Mesenchymal stem cell (in vitro differentiated cells and primary cell): Measurements from ENCODE around the gene STRADA.

Experiments
- DNase-seq: peaks from one replicate; pipeline ENCODE4 v3.0.0-alpha.2; 2013
- H2AFZ ChIP-seq: one replicate; pipeline ENCODE4 v1.6.1; 2013; ENCODE audit warnings: low read depth, mild to moderate bottlenecking, control low read depth, inconsistent platforms, low read length, moderate library complexity
- H2AK5ac ChIP-seq: 2 replicates; pipeline ENCODE4 v1.6.1; 2013; ENCODE audit warnings: low read length, moderate library complexity, mild to moderate bottlenecking, inconsistent platforms; ENCODE audit not compliant: severe bottlenecking
- H2BK120ac ChIP-seq: one replicate; pipeline ENCODE4 v1.6.1; 2013; ENCODE audit warnings: low read depth, mild to moderate bottlenecking, inconsistent platforms, low read length, moderate library complexity
- H2BK12ac ChIP-seq, 2 experiments: one replicate each; pipeline ENCODE4 v1.6.1; 2013; ENCODE audit warnings: inconsistent platforms in 2 of 2, low read length in 2 of 2, mild to moderate bottlenecking in 2 of 2, moderate library complexity in 2 of 2, control low read depth in 1 of 2
- H2BK15ac ChIP-seq: one replicate; pipeline ENCODE4 v1.6.1; 2013; ENCODE audit warnings: mild to moderate bottlenecking, low read depth, inconsistent platforms; ENCODE audit not compliant: poor library complexity, severe bottlenecking
- H2BK5ac ChIP-seq: 2 replicates; pipeline ENCODE4 v1.6.1; 2013; ENCODE audit warnings: low read depth, mild to moderate bottlenecking, low read length, control low read depth, inconsistent platforms; ENCODE audit not compliant: poor library complexity, severe bottlenecking
- H3K14ac ChIP-seq, 2 experiments: one replicate each; pipeline ENCODE4 v1.6.1; 2013; ENCODE audit warnings: inconsistent platforms in 2 of 2, low read length in 2 of 2, control low read depth in 1 of 2, mild to moderate bottlenecking in 1 of 2, moderate library complexity in 1 of 2
- H3K18ac ChIP-seq, 2 experiments: one replicate each; pipeline ENCODE4 v1.6.1; 2013; ENCODE audit warnings: inconsistent platforms in 2 of 2, low read length in 2 of 2, control low read depth in 1 of 2, low read depth in 1 of 2, mild to moderate bottlenecking in 1 of 2
- H3K23ac ChIP-seq, 2 experiments: one replicate each; pipeline ENCODE4 v1.6.1; 2013; ENCODE audit warnings: inconsistent platforms in 2 of 2, low read length in 2 of 2, mild to moderate bottlenecking in 2 of 2, moderate library complexity in 2 of 2, control low read depth in 1 of 2
- H3K27ac ChIP-seq: 2 replicates; pipeline ENCODE4 v1.5.1; 2013; ENCODE audit warnings: mild to moderate bottlenecking, moderate library complexity, low read length, control low read depth, inconsistent platforms; ENCODE audit not compliant: poor library complexity, severe bottlenecking
- H3K27me3 ChIP-seq, 2 experiments: 2 replicates each; pipeline versions ENCODE4 v1.6.1 to v1.7.0; 2013; ENCODE audit warnings: low read length in 2 of 2, mild to moderate bottlenecking in 2 of 2, moderate library complexity in 2 of 2, control low read depth in 1 of 2, inconsistent platforms in 1 of 2; ENCODE audit not compliant: control insufficient read depth in 1 of 2, insufficient read depth in 1 of 2
- H3K36me3 ChIP-seq, 2 experiments: 2 replicates each; pipeline versions ENCODE4 v1.6.1 to v1.7.0; 2013; ENCODE audit warnings: low read length in 2 of 2, control low read depth in 1 of 2, inconsistent platforms in 1 of 2, low read depth in 1 of 2, mild to moderate bottlenecking in 1 of 2; ENCODE audit not compliant: insufficient read depth in 2 of 2, control insufficient read depth in 1 of 2
- H3K4ac ChIP-seq, 2 experiments: one replicate each; pipeline ENCODE4 v1.6.1; 2013; ENCODE audit warnings: inconsistent platforms in 2 of 2, low read length in 2 of 2, mild to moderate bottlenecking in 2 of 2, moderate library complexity in 2 of 2, control low read depth in 1 of 2, low read depth in 1 of 2
- H3K4me1 ChIP-seq: 2 replicates; pipeline ENCODE4 v1.6.1; 2013; ENCODE audit warnings: low read depth, low read length, control low read depth; ENCODE audit not compliant: control insufficient read depth, insufficient read depth
- H3K4me2 ChIP-seq: 2 replicates; pipeline ENCODE4 v1.6.1; 2013; ENCODE audit warnings: low read length, mild to moderate bottlenecking, inconsistent platforms; ENCODE audit not compliant: poor library complexity, severe bottlenecking
- H3K4me3 ChIP-seq, 2 experiments: 2 replicates each; pipeline versions ENCODE4 v1.5.1 to v1.7.0; 2013; ENCODE audit warnings: low read length in 2 of 2, mild to moderate bottlenecking in 2 of 2, control low read depth in 1 of 2, low read depth in 1 of 2; ENCODE audit not compliant: insufficient read depth in 1 of 2
- H3K79me1 ChIP-seq: replicated peaks from 2 replicates; pipeline ENCODE4 v1.6.1; 2013; ENCODE audit warnings: mild to moderate bottlenecking, control low read depth, low read length, inconsistent platforms; ENCODE audit not compliant: poor library complexity, severe bottlenecking
- H3K9ac ChIP-seq: 2 replicates; pipeline ENCODE4 v1.7.0; 2013; ENCODE audit warnings: mild to moderate bottlenecking, low read length, moderate library complexity
- H3K9me3 ChIP-seq: 2 replicates; pipeline ENCODE4 v1.7.0; 2013; ENCODE audit warnings: mild to moderate bottlenecking, low read length; ENCODE audit not compliant: control insufficient read depth
- H4K8ac ChIP-seq: one replicate; pipeline ENCODE4 v1.6.1; 2013; ENCODE audit warnings: inconsistent platforms, mild to moderate bottlenecking, low read length, moderate library complexity
- H4K91ac ChIP-seq: one replicate; pipeline ENCODE4 v1.6.1; 2013; ENCODE audit warnings: mild to moderate bottlenecking, low read length, inconsistent platforms
- WGBS: methylation state at CpG from one replicate; pipeline ENCODE4 v1.1.7; 2013; ENCODE audit warnings: mixed read lengths; 5-methylcytosine and 5-hydroxymethylcytosine counted together

STRADA gene

DNA sequence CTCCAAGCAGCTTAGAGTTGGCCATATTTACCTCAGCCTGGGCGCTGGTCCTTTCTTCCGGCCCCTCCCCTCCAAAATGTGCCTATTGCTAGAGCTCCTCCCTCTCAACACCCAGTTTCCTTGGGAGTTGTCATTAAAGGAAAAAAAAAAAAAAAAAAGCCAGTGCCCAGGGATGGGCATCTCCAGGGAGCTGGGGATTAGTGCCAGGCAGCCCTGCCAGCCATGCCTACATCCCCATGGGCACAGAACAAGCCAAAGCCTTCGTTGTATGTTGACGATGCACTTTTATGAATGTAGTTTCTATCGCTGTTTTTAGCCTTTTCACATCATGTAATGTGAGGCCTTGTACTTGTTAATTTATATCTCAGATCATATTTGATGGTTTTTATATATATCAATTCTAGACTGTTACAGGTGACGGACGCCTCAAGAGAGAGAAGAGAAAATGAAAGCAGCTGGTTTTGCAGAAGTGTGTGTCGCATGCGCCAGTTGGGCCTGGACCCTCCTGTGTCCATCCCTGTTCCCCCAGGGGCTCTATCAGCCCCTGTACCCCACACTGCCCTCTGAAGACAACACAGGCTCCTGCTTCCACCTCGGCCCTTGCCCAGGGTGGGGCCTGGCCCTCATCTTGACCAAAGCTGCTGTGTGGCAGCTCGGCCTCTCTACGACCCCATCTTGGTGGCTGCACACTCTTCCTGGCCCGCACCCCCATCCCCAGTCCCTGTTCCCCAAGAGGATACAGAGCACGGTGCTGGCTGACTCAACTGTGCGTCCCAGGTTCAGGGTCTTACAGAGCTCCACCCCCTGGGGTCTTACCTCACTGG is 46.4 kb downstream of the STRADA start:
- no peak for DNase-seq
- Histone ChIP-seq H3K36me3 (peaks cover 46 to 74% of the 10 kb centered on the region in 2 experiments), H3K23ac (no peak overlapping the region), H4K8ac (no peak overlapping the region), H3K9ac (no peak overlapping the region), H3K9me3 (no peaks in the 10 kb centered on the region), H2AK5ac (no peak overlapping the region), H3K27me3 (no peaks in the 10 kb centered on the region), H3K27ac (no peak overlapping the region), H3K4me2 (no peak overlapping the region), H3K14ac (no peak overlapping the region), H3K4ac (no peak overlapping the region), H3K4me1 (peaks cover 30% of the 10 kb centered on the region), H2BK120ac (no peak overlapping the region), H2BK12ac (no peak overlapping the region), H2AFZ (no peak overlapping the region), H3K18ac (no peak overlapping the region), H3K4me3 (no peak overlapping the region), H2BK15ac (no peak overlapping the region), H2BK5ac (no peak overlapping the region), H3K79me1 (peaks cover 7% of the 10 kb centered on the region), H4K91ac (no peak overlapping the region)
- WGBS = 95% methylated on average over 13 of the region's 15 CpGs

DNA sequence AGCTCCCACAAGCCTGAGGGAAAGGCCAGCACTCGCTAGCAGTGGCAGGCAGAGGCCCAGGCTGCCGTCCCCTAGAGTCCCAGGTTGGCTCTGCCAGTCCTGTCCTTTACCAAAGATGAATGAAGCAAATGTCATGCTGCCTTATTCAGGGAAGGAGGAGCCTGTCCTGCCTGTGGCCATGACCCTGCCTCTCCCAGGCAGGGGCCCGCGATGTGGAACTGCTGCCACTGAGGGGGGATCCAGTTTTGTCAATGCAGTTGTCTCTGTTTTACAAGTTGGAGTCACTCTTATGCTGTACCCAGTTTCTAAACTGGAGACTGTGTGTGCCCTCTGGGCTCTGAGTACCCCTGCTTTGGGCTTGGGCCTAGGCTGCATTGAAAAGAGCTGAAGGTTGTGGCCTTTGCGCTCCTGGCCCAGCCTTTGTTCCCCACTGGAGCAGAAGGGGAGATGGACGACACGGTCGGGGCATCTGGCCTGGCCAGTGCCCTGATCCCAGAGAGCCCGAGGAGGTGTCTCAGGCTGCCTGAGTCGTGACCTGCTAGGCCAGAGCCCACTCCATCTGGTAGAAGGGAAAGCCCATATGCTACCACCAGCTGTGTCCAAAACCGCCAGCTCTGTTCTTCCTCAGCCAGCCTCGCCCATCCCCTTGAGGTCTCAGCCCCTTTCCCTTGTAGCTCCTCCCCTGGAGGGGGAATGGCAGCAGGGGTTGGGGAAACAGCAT is 47.2 kb downstream of the STRADA start:
- Histone ChIP-seq H3K27ac (no peak overlapping the region), H3K4me3 (no peak overlapping the region), H3K9me3 (no peaks in the 10 kb centered on the region), H3K79me1 (peaks cover 7% of the 10 kb centered on the region), H3K4me1 (peaks cover 30% of the 10 kb centered on the region), H4K91ac (no peak overlapping the region), H3K9ac (no peak overlapping the region), H4K8ac (no peak overlapping the region), H2BK15ac (no peak overlapping the region), H3K4me2 (no peak overlapping the region), H2AFZ (no peak overlapping the region), H3K27me3 (no peaks in the 10 kb centered on the region), H3K4ac (no peak overlapping the region), H3K14ac (no peak overlapping the region), H2BK12ac (no peak overlapping the region), H3K18ac (no peak overlapping the region), H2AK5ac (no peak overlapping the region), H2BK5ac (no peak overlapping the region), H3K23ac (no peak overlapping the region), H3K36me3 (peaks cover 53 to 82% of the 10 kb centered on the region in 2 experiments), H2BK120ac (no peak overlapping the region)
- no peak for DNase-seq
- WGBS = 75% methylated on average over 12 of the region's 12 CpGs

DNA sequence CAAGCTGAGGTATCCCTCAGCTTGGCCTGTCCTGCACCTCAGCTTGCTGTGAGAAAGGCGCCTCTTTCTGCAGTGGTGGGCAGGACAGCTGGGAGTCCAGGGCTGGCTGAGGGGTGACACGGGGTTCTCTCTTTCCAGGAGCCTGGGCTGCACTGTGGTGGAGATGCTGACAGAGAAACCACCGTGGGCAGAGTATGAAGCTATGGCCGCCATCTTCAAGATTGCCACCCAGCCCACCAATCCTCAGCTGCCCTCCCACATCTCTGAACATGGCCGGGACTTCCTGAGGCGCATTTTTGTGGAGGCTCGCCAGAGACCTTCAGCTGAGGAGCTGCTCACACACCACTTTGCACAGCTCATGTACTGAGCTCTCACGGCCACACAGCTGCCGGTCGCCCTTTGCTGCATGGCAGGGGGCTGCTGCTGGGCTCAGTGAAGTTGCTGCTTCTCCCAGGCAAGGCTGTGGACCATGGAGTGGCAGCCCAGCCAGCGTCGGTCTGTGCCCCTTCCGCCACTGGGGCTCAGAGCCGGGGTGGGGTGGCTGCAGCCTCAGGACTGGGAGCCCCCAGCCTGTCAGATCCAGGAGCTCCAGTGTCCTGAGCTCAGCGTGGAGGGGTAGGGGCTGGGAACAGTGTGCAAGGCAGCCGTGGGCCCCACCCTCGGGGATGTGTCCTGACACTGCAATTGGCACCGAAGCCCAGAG is 48.0 kb downstream of the STRADA start:
- no peak overlapping the region for H2AK5ac ChIP-seq
- no peak overlapping the region for H4K91ac ChIP-seq
- no peaks in the 10 kb centered on the region for H3K27me3 ChIP-seq
- H2BK15ac ChIP-seq = no peak overlapping the region
- WGBS = 96% methylated on average over 18 of the region's 18 CpGs
- H3K4me2 ChIP-seq = no peak overlapping the region
- peaks cover 25% of the 10 kb centered on the region for H3K4me1 ChIP-seq
- H2AFZ ChIP-seq = no peak overlapping the region
- no peak overlapping the region for H3K27ac ChIP-seq
- no peak overlapping the region for H2BK5ac ChIP-seq
- peaks cover 62 to 88% of the 10 kb centered on the region in 2 experiments for H3K36me3 ChIP-seq
- H3K9ac ChIP-seq = no peak overlapping the region
- H3K14ac ChIP-seq = no peak overlapping the region
- no peak overlapping the region for H3K23ac ChIP-seq
- H3K79me1 ChIP-seq = peaks cover 7% of the 10 kb centered on the region
- no peaks in the 10 kb centered on the region for H3K9me3 ChIP-seq
- H3K4ac ChIP-seq = no peak overlapping the region
- H3K18ac ChIP-seq = no peak overlapping the region
- no peak overlapping the region for H2BK120ac ChIP-seq
- H3K4me3 ChIP-seq = no peak overlapping the region
- H4K8ac ChIP-seq = no peak overlapping the region
- no peak for DNase-seq
- H2BK12ac ChIP-seq = no peak overlapping the region
